GM13976 (cell line): ENCODE measurements around the gene TCHHL1.

Source experiments
- DNase-seq: peaks from one replicate; pipeline ENCODE4 v3.0.0; 2012; ENCODE audit warnings: low spot score
- CTCF ChIP-seq: IDR thresholded peaks from 2 replicates; pipeline ENCODE4 v1.5.1; 2012; ENCODE audit warnings: borderline replicate concordance, mild to moderate bottlenecking; ENCODE audit not compliant: insufficient read depth; ENCODE audit errors: extremely low read depth, missing control alignments, control extremely low read depth
- in situ Hi-C: fragments of 300-500 bp; cut with MboI; formaldehyde crosslinking; loops from one replicate; pipeline ENCODE4 v1.12.0; 2022; ENCODE audit warnings: low sequenced_read_pairs, mixed read lengths, inconsistent platforms; ENCODE audit not compliant: unreplicated experiment

TCHHL1 gene

DNA sequence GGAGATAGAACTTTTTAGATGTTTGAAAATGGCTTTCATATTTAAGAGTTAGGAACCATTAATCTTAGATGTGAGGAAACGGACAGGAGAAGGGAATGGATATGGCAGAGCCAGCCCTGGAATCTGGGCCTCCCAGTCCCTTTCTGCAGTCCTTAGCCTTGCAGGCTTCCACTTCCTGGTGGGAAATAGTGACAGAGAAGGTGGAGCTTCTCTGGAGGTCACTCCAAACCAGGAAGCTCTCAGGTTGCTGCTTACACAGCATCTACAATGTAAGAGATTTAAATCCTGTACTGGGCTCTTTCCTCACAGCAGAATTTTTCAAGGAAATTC is 54.6 kb downstream of the TCHHL1 start:
- in situ Hi-C loops, result no loop called here
- TF ChIP-seq CTCF, result no peak
- no peak for DNase-seq
